Parathyroid adenoma (tissue), 2 donors: ENCODE results near the gene PROZ.

ENCODE experiments used
- H2AFZ ChIP-seq: fragments of 300-600 bp; sonication (generic); one replicate; pipeline ENCODE4 v1.7.0; 2017; ENCODE audit warnings: antibody characterized with exemption, mild to moderate bottlenecking
- H3K27ac ChIP-seq: fragments of 300-600 bp; sonication (generic); one replicate; pipeline ENCODE4 v1.7.0; 2017
- H3K27me3 ChIP-seq: fragments of 300-600 bp; sonication (generic); one replicate; pipeline ENCODE4 v1.7.0; 2017; ENCODE audit warnings: low read length; ENCODE audit not compliant: control insufficient read depth, insufficient read depth
- H3K36me3 ChIP-seq: fragments of 300-600 bp; sonication (generic); one replicate; pipeline ENCODE4 v1.7.0; 2017; ENCODE audit warnings: low read length; ENCODE audit not compliant: control insufficient read depth, insufficient read depth
- H3K4me1 ChIP-seq: fragments of 300-600 bp; sonication (generic); one replicate; pipeline ENCODE4 v1.7.0; 2017; ENCODE audit warnings: control low read depth
- H3K4me2 ChIP-seq: fragments of 300-600 bp; sonication (generic); one replicate; pipeline ENCODE4 v1.7.0; 2017; ENCODE audit warnings: low read length
- H3K4me3 ChIP-seq: fragments of 300-600 bp; sonication (generic); one replicate; pipeline ENCODE4 v1.7.0; 2017; ENCODE audit warnings: low read depth, low read length
- H3K79me2 ChIP-seq: fragments of 300-600 bp; sonication (generic); one replicate; pipeline ENCODE4 v1.7.0; 2017; ENCODE audit warnings: control low read depth
- H3K9ac ChIP-seq: fragments of 300-600 bp; sonication (generic); one replicate; pipeline ENCODE4 v1.7.0; 2017; ENCODE audit warnings: mild to moderate bottlenecking
- H3K9me3 ChIP-seq: fragments of 300-600 bp; sonication (generic); one replicate; pipeline ENCODE4 v1.7.0; 2017; ENCODE audit warnings: low read length; ENCODE audit not compliant: control insufficient read depth
- TF ChIP-seq, protein P1 (sequence below): fragments of 300-600 bp; sonication (generic); IDR thresholded peaks from one replicate; pipeline ENCODE4 v1.7.0; 2017; ENCODE audit warnings: antibody characterized with exemption, mild to moderate bottlenecking
- donor health status: primary hyperparathyroidism.

PROZ gene

DNA sequence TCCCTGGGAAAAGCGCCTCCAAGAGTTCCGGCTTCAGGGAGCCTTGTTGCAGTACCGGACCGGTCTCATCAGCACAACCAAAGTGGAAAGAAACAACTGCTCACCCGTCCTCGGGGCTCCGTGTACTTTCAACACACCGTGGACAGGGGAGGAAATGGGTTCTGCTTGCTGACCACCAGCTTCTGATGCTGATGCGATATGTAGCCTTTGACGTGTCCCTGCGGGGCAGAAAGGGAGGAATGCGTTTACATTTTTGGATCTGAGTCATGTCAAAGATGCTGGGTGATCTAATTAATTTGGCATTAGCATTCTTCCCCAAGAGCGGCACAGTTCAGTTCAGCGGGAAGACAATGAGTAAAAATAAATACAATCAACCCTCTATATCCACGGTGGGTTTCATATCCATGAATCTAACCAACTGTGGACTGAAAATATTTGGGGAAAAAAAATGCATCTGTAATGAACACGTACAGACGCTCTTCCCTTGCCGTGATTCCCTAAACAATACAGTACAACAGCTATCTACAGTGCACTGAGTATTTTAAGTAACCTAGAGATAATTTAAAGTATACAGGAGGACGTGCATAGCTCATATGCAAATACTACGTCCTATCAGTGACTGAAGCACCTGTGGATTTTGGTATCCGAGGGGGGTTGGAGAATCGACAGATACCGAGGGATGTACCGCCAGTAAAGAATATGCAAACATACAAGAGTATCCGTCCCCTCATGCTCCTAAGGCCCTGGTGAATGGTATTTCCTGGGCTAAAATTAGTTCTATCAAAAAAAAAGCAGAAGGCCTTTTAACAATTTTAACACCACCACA lies 19.8 kb downstream of the PROZ start:
- Histone ChIP-seq H3K27ac (no peak overlapping the region), H3K36me3 (no peaks in the 10 kb centered on the region), H3K79me2 (no peaks in the 10 kb centered on the region), H3K27me3 (no peaks in the 10 kb centered on the region), H3K9me3 (no peaks in the 10 kb centered on the region), H3K4me1 (no peaks in the 10 kb centered on the region), H3K9ac (no peak overlapping the region), H3K4me3 (no peak overlapping the region), H2AFZ (no peak overlapping the region), H3K4me2 (no peak overlapping the region)
- TF ChIP-seq, protein P1, sequence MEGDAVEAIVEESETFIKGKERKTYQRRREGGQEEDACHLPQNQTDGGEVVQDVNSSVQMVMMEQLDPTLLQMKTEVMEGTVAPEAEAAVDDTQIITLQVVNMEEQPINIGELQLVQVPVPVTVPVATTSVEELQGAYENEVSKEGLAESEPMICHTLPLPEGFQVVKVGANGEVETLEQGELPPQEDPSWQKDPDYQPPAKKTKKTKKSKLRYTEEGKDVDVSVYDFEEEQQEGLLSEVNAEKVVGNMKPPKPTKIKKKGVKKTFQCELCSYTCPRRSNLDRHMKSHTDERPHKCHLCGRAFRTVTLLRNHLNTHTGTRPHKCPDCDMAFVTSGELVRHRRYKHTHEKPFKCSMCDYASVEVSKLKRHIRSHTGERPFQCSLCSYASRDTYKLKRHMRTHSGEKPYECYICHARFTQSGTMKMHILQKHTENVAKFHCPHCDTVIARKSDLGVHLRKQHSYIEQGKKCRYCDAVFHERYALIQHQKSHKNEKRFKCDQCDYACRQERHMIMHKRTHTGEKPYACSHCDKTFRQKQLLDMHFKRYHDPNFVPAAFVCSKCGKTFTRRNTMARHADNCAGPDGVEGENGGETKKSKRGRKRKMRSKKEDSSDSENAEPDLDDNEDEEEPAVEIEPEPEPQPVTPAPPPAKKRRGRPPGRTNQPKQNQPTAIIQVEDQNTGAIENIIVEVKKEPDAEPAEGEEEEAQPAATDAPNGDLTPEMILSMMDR = no peak

DNA sequence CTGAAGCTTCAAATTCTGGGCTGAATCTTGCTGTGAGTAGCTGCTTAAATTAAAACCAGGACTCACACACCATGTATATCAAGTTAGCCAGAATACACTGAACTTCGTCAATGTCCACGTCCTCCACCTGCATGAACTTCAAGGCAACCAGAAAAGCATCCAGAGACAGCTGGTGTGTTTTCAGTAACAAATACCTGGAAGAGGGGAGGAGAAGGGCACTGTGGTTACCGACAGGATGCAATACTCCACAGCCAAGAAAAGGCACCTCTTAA lies 20.4 kb downstream of the PROZ start:
- H3K27me3 ChIP-seq = no peaks in the 10 kb centered on the region
- H3K9ac ChIP-seq = no peak overlapping the region
- H3K9me3 ChIP-seq = no peaks in the 10 kb centered on the region
- no peak overlapping the region for H3K4me2 ChIP-seq
- H2AFZ ChIP-seq = no peak overlapping the region
- H3K4me3 ChIP-seq = no peak overlapping the region
- no peaks in the 10 kb centered on the region for H3K79me2 ChIP-seq
- H3K4me1 ChIP-seq = no peaks in the 10 kb centered on the region
- H3K27ac ChIP-seq = no peak overlapping the region
- no peaks in the 10 kb centered on the region for H3K36me3 ChIP-seq
- TF ChIP-seq, protein P1 = no peak

DNA sequence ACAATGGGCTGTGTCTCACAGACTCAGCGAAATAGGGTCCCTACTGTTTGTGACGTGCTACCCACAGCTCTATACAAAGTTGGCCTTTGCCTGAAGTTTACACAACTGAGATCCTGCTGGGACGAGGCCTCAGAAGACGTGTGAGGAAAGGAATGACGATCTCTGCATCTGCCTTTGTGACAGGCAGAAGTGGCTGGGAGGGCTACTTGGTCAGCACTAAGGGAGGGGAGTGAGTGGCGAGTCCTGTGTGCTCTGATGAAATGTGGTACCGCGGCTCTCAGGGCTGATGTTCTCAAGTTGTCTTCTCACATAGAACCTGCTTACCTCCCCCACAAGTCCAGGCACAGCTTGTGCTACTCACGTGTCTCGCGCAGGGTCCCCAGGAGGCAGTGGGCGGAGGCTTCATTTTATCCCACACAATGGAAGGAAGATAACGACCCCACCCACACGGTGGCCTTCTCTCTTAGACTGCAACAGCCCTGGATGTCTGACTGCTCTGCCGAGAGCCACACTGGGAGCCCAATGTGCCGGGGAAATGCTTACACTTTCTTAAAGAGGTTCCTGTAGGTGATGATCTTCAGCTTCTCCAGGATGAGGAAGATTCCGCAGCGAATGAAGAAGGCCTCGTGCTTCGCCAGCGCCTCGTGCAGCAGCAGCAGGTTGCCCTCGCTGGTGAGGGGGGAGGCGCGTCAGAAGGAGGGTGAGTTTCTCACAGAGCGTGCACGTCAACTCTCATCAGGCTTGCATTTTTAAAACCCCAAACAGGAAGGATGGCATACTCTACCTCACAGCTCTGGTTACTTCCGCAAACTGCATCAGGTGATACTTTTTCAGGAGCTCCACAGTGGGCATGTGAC lies 21.2 kb downstream of the PROZ start:
- no peak overlapping the region for H3K4me2 ChIP-seq
- H3K27ac ChIP-seq = no peak overlapping the region
- H3K27me3 ChIP-seq = no peaks in the 10 kb centered on the region
- H3K9ac ChIP-seq = no peak overlapping the region
- H2AFZ ChIP-seq = no peak overlapping the region
- no peaks in the 10 kb centered on the region for H3K36me3 ChIP-seq
- TF ChIP-seq, protein P1 = no peak
- H3K4me1 ChIP-seq = no peaks in the 10 kb centered on the region
- H3K79me2 ChIP-seq = no peaks in the 10 kb centered on the region
- no peaks in the 10 kb centered on the region for H3K9me3 ChIP-seq
- no peak overlapping the region for H3K4me3 ChIP-seq

DNA sequence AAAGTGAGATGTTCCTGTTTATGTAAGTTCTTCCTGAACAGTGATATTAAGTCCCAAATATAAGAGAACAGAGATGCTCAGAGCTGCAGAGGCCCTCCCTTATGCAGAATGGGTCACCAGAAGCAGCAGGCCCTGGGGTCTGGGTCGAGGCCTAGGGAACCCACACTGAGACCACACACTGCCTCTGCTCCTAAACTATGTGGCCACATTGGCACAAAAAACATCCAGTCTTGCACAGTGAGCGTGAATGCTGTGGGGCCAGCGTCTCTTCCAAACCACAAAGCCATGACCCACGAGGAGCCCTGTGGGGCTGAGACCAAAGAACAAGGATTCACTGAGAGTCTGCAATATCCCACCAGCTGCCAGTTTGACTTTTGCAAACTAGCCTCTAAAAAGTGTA lies 23.6 kb downstream of the PROZ start:
- Histone ChIP-seq H3K79me2 (peaks cover 3% of the 10 kb centered on the region), H3K4me2 (no peak overlapping the region), H3K9me3 (no peaks in the 10 kb centered on the region), H3K9ac (no peak overlapping the region), H3K4me3 (no peak overlapping the region), H3K36me3 (no peaks in the 10 kb centered on the region), H3K4me1 (no peaks in the 10 kb centered on the region), H2AFZ (no peak overlapping the region), H3K27ac (no peak overlapping the region), H3K27me3 (no peaks in the 10 kb centered on the region)
- TF ChIP-seq, protein P1 = no peak
